ENCODE results near the gene PKLR. TPM values are rescaled to one million over a fixed set of nuclear protein-coding genes. Genes with fewer than 3 reads are reported as not detected.
A peak's percentile ranks its signal among the peaks of the same experiment; 100 is the strongest.

PKLR gene
- total RNA-seq, 1 experiment from 2014 or later, result not detected

DNA sequence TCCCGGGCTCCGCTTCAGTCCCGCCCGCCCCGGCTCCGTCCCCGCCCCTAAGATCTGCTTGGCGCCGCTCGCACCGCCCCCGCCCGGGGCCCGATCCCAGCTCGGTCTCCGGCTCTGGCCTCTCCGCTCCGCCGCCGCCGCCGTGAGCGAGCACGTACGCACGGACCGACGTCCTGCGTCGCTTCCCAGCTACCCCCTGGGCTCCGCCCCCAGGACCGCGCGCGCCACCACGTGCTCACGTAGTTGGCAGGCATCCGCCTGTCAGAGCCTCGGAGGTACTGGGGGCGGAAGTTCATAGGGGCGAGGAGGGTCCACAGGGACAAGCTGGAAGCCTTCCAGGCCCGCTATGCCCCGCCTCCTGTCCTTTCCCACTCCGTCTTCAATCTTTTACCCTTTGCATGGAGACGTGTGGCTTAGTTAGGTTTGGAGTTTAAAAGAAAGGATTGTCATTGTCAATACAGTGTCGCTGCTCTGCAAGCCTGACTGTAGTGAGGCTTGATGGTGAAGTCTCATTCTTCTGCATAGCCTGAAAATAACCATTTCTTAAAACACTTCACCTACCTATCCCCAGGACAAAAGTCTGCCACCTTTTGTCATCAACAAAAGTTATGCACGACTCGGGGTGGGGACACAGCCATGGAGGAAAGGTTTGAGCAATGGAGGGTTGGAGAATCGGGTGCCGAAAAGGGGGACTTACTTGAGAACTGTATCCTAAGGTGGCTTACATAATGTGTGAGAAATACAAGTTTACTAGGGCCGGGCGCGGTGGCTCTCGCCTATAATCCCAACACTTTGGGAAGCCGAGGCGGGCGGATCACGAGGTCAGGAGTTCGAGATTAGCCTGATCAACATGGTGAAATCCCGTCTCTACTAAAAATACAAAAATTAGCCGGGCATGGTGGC lies 27.6 kb downstream of the PKLR start, which contains the start of gene CLK2:
CLK2 (minus strand) TSS at position 162 of the 903 bp plus-strand sequence. CDS start 2,527 bp downstream, outside the sequence.
- H2BK120ac ChIP-seq (ENCODE audit: low read depth, low read length, poor library complexity, severe bottlenecking), result no peak within 1 kb of the TSS
- H4K20me1 ChIP-seq (ENCODE audit: control insufficient read depth, insufficient read depth, insufficient read length), result no peaks in the 10 kb centered on the region
- H3K27ac Mint-ChIP-seq, result peak within 1 kb of the TSS; percentile 96 to 98 (median 96)
- no peak within 1 kb of the TSS for H4K8ac ChIP-seq (replicated peaks; ENCODE audit: insufficient read length, low read depth, low read length)
- peak within 1 kb of the TSS; percentile 85 for H3K18ac ChIP-seq (ENCODE audit: insufficient read length, low read depth, low read length)
- DNase-seq, result peak; percentile 98
- no CpG with 5 or more reads among the region's 61 CpGs for WGBS (ENCODE audit: extremely low coverage, insufficient read length, low lambda C conversion rate)
- peak within 1 kb of the TSS; percentile 85 for H3K4me2 ChIP-seq (ENCODE audit: insufficient read depth, insufficient read length, low read length)
- no peak within 1 kb of the TSS for H4K5ac ChIP-seq (ENCODE audit: insufficient read length, low read depth, low read length)
- H3K9me3 Mint-ChIP-seq, result 0 out of 5 replicates have a peak, but pooled peaks cover 0 to 3% of the 10 kb centered on the region in 2 experiments
- H3K23me2 ChIP-seq (ENCODE audit: insufficient read length, low read depth, low read length, poor library complexity, severe bottlenecking), result peaks cover 17% of the 10 kb centered on the region
- H3K9ac ChIP-seq (ENCODE audit: extremely low read depth, insufficient read length, low read length), result peak within 1 kb of the TSS; percentile 79
- no peak within 1 kb of the TSS for H4K91ac ChIP-seq (ENCODE audit: insufficient read length, low read depth, low read length)
- H2BK20ac ChIP-seq (ENCODE audit: low read depth, low read length, poor library complexity, severe bottlenecking), result no peak within 1 kb of the TSS
- no peaks in the 10 kb centered on the region for H3K27me3 ChIP-seq (ENCODE audit: insufficient read depth, low read length)
- H3K27ac ChIP-seq (ENCODE audit: insufficient read length, low read depth, low read length), result peak within 1 kb of the TSS; percentile 29
- no peak within 1 kb of the TSS for H2BK5ac ChIP-seq (ENCODE audit: insufficient read length, low read length)
- no peak within 1 kb of the TSS for H2BK12ac ChIP-seq (ENCODE audit: insufficient read length, low read depth, low read length)
- H3K56ac ChIP-seq (ENCODE audit: insufficient read length, low read depth, low read length), result no peak within 1 kb of the TSS
- peak within 1 kb of the TSS; percentile 89 to 96 for H3K4me3 Mint-ChIP-seq
- peaks cover 6% of the 10 kb centered on the region for H3K4me1 ChIP-seq (ENCODE audit: insufficient read depth, low read length)
- H3K23ac ChIP-seq (ENCODE audit: insufficient read length, low read depth, low read length), result no peak within 1 kb of the TSS
- peaks cover 31 to 43% (median 38%) of the 10 kb centered on the region in 3 experiments; a peak in 6 of 7 replicates for H3K36me3 Mint-ChIP-seq (ENCODE audit: insufficient read depth in 1 of 3, low read depth in 3 of 3)
- peak within 1 kb of the TSS; percentile 46 for H2AFZ ChIP-seq (ENCODE audit: low read length)
- TF ChIP-seq, protein P1, sequence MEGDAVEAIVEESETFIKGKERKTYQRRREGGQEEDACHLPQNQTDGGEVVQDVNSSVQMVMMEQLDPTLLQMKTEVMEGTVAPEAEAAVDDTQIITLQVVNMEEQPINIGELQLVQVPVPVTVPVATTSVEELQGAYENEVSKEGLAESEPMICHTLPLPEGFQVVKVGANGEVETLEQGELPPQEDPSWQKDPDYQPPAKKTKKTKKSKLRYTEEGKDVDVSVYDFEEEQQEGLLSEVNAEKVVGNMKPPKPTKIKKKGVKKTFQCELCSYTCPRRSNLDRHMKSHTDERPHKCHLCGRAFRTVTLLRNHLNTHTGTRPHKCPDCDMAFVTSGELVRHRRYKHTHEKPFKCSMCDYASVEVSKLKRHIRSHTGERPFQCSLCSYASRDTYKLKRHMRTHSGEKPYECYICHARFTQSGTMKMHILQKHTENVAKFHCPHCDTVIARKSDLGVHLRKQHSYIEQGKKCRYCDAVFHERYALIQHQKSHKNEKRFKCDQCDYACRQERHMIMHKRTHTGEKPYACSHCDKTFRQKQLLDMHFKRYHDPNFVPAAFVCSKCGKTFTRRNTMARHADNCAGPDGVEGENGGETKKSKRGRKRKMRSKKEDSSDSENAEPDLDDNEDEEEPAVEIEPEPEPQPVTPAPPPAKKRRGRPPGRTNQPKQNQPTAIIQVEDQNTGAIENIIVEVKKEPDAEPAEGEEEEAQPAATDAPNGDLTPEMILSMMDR (conservative IDR thresholded peaks at IDR 0.05), result no peak
- H3K79me2 ChIP-seq (ENCODE audit: insufficient read depth, low read length), result peaks cover 11% of the 10 kb centered on the region
- peaks cover 19 to 31% of the 10 kb centered on the region in 2 experiments for H3K4me1 Mint-ChIP-seq
- H3K14ac ChIP-seq (ENCODE audit: insufficient read depth, low read length), result peak within 1 kb of the TSS; percentile 74; the same call in 1 of the 2 replicates
- no peaks in the 10 kb centered on the region for H3K9me3 ChIP-seq (ENCODE audit: control insufficient read depth, low read depth, low read length)
- H3T11ph ChIP-seq (ENCODE audit: low read length), result no peak within 1 kb of the TSS
- H3K4ac ChIP-seq (ENCODE audit: low read depth, low read length), result no peak within 1 kb of the TSS
- H2BK15ac ChIP-seq (ENCODE audit: low read depth, low read length), result no peak within 1 kb of the TSS
- peaks cover 4% of the 10 kb centered on the region; the same call in 1 of the 2 replicates for H3K27me3 Mint-ChIP-seq (ENCODE audit: low read depth)
- peaks cover 4% of the 10 kb centered on the region for H3K79me1 ChIP-seq (ENCODE audit: insufficient read depth, low read depth, low read length, poor library complexity, severe bottlenecking)
- no peak within 1 kb of the TSS for H2AK5ac ChIP-seq (ENCODE audit: insufficient read length, low read length)
